GM04504 (cell line): ENCODE measurements around the gene CRYBB1.
A peak's percentile ranks its signal among the peaks of the same experiment; 100 is the strongest.

Source experiments
- DNase-seq: peaks from one replicate; pipeline ENCODE4 v3.0.0-alpha.2; 2012; ENCODE audit warnings: low read depth

The CRYBB1 gene

DNA sequence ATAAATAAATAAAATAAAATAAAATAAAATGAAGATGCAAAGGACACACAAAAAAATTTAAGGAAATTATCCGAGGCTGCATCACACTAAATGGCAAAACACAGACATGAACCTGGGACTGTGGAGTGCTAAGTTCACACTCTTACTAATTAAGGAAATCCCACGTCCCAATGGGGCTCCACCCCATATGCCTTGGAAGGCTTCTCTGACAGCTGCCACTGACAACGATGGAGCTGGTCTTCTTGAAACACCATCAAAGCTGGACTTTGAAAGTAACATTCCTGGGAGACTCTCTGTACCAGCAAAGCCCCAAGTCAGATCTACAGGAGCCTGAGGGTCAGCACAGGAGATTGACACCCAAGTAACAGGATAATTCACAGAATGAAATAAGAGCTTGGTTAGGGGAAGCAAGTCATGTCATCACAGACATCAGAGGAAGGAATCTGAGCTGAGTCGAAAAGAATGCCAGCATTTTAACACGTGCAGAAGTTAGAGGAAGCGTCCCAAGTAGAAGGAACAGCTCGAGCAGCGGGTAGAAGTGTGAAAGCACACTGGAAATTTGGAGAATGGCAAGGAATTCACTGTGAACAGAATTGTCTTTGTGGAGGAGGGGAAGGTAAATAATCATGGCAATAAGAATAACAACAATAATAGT, 41.7 kb downstream of the CRYBB1 start:
- no peak for DNase-seq

DNA sequence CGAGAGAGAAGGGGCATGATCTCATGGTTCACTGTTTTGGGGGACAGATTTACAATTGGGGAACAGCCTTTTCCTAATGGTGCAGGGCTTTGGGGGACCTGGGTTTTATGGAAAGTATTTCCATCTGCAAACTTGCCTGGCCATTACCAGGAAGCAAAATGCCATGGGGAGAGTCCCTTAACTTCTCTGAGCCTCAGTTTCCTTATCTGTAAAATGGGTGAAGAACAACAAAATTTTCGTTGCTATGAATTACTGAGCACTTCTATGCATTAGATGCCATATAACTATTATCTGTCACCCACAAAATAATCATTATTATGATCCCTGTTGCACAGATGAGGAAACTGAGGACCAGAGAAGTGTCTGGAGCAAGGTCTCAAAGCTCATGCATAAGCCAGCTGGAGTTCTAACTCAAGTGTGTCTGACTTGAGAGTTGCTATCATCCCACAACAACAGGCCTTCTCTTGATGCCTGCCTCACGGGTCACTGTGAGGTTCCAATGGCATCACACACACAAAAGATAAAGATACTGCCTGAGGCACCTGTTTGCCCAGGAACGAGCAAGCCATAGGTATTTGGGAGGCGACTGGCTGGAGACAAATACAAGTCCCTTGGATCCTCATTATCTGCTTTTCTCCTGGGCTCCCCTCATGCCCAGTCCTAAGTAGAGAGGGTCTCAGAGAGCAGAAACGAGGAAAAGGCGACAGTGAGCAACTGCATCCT, 43.7 kb downstream of the CRYBB1 start:
- DNase-seq, result no peak

- DNase-seq, result peak; percentile 62
These were observed 44.7 kb downstream of the CRYBB1 start for GRCh38 chr22:26573026-26573662.

- DNase-seq, result no peak
These were observed 46.8 kb downstream of the CRYBB1 start for GRCh38 chr22:26570864-26571525.

DNA sequence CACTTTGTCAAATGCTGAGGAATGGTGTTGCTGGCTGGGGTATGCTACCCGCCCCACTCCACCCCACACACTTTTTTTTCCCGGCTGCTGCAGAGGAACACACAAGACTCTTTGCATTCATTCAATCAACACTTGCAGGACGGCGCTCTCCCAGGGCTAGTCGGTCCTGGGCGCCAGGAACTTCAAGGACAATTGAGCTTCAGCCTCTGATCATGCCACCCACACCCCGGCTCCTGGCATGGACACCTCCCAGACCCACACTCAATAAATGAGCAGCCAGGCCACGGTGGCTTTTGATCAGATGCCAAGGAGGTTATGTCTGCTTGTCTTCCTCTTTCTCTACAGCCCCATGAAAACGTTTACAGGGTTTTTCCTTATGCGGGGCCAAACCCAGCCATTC, 47.7 kb downstream of the CRYBB1 start:
- DNase-seq, result no peak

DNA sequence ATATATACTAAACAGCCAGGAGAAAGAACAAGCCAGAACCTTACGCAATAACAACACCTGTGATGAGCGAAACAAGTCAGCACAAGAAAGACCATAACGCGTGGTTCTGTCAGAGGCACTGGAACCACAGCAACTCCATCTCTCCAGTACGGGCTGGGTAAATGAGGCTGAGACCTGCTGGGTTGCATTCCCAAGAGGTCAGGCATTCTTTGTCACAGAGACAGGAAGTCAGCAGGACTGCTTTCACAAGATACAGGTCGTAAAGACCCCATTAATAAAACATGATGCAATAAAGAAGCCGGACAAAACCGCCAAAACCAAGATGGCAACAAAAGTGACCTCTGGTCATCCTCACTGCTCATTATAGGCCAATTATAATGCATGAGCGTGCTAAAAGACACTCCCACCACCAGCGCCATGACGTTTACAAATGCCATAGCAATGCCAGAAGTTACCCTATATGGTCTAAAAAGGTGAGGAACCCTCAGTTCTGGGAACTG, 49.6 kb downstream of the CRYBB1 start:
- DNase-seq, result no peak

DNA sequence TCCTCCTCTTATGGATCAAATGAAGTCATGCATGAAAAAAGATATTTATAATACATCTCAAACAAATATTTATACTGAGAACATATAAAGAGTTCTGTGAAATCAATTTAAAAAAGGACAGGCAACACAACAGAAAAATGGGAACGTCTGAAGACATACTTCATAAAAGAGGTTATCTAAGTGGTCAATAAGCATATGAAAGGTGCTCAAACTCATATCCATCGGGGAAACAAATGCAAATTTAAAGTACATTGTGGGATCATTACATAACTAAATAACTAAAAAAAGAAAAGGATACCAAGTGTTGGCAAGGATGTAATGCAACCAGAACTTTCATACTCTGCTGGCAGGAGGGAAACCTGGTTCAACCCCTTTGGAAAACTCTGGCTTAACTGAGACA, 50.2 kb downstream of the CRYBB1 start:
- no peak for DNase-seq

- DNase-seq, result no peak
These were observed 50.8 kb downstream of the CRYBB1 start for GRCh38 chr22:26566994-26567393.

- DNase-seq, result no peak
These were observed 51.9 kb downstream of the CRYBB1 start for GRCh38 chr22:26565889-26566288.

DNA sequence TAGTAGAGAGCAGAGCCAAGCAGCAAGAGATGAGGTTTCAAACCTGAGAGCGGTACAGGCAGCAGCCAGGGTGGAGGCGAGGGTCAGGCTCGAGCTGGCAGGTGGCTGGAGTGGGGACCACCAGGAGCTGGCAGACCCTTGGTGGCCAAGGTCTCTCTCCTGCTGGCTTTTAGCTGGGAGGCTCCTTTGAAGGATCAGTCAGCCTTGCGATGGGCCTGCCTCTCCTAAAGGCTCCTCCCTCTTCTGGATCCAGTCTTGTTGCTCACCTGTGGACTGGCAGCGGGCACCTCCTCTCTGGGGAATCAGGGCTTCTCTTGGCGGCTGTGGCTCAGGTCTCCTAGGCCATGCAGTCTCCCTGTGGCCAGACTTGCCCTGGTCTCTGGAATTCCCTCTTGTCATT, 52.6 kb downstream of the CRYBB1 start:
- no peak for DNase-seq

GRCh38 chr22:26564672-26565071, 53.2 kb downstream of the CRYBB1 start:
- DNase-seq, result no peak

GRCh38 chr22:26564181-26564580, 53.6 kb downstream of the CRYBB1 start:
- DNase-seq, result no peak

DNA sequence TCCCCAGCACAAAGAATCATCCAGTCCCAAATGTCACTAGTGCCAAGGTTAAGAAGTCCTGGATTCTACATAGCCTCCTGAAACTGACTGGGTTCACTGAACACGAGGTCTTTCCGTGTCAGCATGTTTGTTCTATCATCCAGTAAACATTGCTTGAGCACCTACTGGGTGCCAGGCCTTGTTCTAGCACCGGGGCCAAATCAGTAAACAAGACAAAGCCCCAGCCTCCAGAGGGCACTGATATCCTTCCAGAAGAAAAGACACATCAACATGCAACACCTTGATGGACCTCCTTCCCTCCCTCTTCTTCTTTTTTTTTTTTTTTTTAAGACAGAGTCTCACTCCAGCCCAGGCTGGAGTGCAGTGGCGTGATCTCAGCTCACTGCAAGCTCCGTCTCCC, 54.8 kb downstream of the CRYBB1 start:
- no peak for DNase-seq

- no peak for DNase-seq
These were observed 55.9 kb downstream of the CRYBB1 start for GRCh38 chr22:26561756-26562417.

GRCh38 chr22:26559961-26560575, 57.8 kb downstream of the CRYBB1 start:
- no peak for DNase-seq

DNA sequence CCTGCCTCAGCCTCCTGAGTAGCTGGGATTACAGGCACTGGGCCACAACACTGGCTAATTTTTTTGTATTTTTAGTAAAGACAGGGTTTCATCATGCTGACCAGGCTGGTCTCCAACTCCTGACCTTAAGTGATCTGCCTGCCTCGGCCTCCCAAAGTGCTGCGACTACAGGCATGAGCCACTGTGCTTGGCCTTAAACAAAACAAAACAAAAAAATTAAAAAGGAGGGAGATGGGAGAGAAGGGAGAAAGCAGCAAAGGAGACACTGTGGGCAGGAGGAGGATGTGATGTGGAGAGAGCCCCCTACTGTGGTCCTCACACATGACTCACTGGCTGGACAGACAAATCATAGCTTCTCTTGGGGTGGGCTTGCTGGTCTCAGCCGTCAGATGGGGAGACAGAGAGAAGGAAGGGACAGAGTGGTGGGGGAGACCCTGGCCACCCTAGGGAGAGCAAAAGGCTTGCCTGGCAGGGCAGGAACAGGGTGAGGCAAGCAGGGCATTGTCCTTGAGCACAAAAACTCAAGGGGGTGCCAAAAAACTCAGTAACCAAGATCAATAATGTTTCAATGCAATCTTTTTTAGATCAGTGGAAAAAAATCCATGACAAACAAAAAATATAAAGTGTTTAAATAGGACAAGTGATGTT, 59.5 kb downstream of the CRYBB1 start:
- no peak for DNase-seq

DNA sequence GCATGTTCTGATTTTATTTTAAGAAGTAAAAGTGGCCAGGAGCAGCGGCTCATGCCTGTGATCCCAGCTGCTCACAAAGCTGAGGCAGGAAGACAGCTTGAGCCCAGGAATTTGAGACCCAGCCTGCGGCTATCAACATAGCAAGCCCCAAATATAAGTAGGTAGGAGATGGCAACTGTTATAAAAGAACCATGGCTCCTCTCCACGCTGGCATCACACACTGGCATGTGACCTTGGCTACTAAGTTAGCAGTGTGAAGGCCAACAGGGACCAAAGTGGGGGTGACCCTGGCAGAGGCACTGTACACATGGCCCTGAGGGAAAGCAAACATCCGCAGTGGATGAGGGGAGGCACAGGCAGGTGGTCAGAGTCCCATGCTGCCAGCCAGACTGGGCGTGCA, 60.9 kb downstream of the CRYBB1 start:
- no peak for DNase-seq

- DNase-seq, result no peak
These were observed 62.3 kb downstream of the CRYBB1 start for GRCh38 chr22:26555478-26555877.

DNA sequence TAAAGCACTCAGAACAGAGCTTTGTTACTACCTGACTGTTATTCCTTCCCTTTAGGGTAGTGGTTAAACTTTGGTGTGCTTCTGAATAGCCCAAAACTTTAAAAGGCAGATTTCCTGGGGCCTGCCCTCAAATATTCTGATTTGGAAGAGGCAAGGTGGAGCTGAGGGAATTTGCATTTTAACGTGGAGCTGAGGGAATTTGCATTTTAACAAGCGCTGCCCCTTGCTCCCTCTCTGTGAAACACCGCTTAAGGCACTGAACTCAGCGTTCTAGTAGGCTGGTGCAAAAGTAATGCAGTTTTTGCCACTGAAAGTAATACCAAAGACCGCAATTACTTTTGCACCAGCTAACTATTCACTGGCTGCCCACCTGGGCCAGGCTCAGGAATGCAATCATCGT, 62.9 kb downstream of the CRYBB1 start:
- DNase-seq, result no peak

- peak; percentile 68 for DNase-seq
These were observed 64.6 kb downstream of the CRYBB1 start for GRCh38 chr22:26553056-26553752.

GRCh38 chr22:26552466-26552865, 65.4 kb downstream of the CRYBB1 start:
- no peak for DNase-seq
